Epithelial cell of proximal tubule (primary cell): Measurements from ENCODE around the gene BSG. TPM values are rescaled to one million over a fixed set of nuclear protein-coding genes. Genes with fewer than 3 reads are reported as not detected.

Experiments
- DNase-seq: peaks from one replicate; pipeline ENCODE4 v3.0.0-alpha.2; 2011; ENCODE audit warnings: low read depth
- H3K4me3 ChIP-seq: 2 replicates; pipeline ENCODE4 v1.5.1; 2011; ENCODE audit warnings: low read depth, mild to moderate bottlenecking, low read length
- CTCF ChIP-seq: conservative IDR thresholded peaks from 2 replicates; pipeline ENCODE4 v1.5.1; 2012; ENCODE audit warnings: low read depth, mild to moderate bottlenecking, low read length
- total RNA-seq: library from RNA; depleted of rRNA; stranded (reverse); fragments of >200 nt; gene quantifications from 2 replicates; pipeline ENCODE4 v1.2.3, GENCODE V29; 2015

Gene BSG
- total RNA-seq, 1 donor from 2014 or later: 705 TPM

GRCh38 chr19:579111-579841 lies 6.9 kb downstream of the BSG start:
- H3K4me3 ChIP-seq: no peak overlapping the region
- DNase-seq: no peak
- no peak for TF ChIP-seq CTCF

GRCh38 chr19:579842-580155 lies 7.4 kb downstream of the BSG start:
- no peak for DNase-seq
- no peak for TF ChIP-seq CTCF
- H3K4me3 ChIP-seq: no peak overlapping the region

GRCh38 chr19:580274-580835 lies 8.0 kb downstream of the BSG start:
- no peak overlapping the region for H3K4me3 ChIP-seq
- no peak for TF ChIP-seq CTCF
- DNase-seq: no peak

GRCh38 chr19:581399-582111 lies 9.2 kb downstream of the BSG start:
- no peak overlapping the region for H3K4me3 ChIP-seq
- no peak for TF ChIP-seq CTCF
- no peak for DNase-seq

GRCh38 chr19:582497-583197 lies 10.3 kb downstream of the BSG start:
- no peak overlapping the region for H3K4me3 ChIP-seq
- no peak for DNase-seq
- no peak for TF ChIP-seq CTCF

GRCh38 chr19:583198-583967 lies 11.0 kb downstream of the BSG start:
- DNase-seq: no peak
- no peak overlapping the region for H3K4me3 ChIP-seq
- TF ChIP-seq CTCF: no peak
